HG03097 (cell line): ENCODE data around the gene AGO3.

Source experiments
- ATAC-seq: cut with Tn5 transposase; IDR thresholded peaks from one replicate; pipeline ENCODE4 v1.9.1; 2021; ENCODE audit not compliant: unreplicated experiment, low FRiP score

The AGO3 gene

DNA sequence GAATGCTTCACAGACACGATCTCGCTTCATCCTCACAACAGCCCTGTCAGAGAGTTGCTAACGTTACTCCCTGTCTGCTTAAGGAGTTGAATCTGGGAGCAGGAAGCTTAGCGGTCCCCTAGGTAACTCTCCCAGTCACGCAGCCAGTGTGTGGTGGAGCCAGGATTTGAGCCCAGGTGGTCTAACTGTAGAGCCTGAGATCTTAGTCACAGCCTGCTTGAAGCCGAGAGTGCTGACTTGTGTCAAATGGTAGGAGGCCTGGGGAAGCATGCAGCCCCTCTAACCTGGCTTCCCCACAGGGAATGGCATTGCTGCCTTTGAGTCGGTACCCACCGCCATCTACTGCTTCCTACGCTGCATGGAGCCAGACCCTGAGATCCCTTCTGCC lies 161.9 kb downstream of the AGO3 start:
- no peak for ATAC-seq

DNA sequence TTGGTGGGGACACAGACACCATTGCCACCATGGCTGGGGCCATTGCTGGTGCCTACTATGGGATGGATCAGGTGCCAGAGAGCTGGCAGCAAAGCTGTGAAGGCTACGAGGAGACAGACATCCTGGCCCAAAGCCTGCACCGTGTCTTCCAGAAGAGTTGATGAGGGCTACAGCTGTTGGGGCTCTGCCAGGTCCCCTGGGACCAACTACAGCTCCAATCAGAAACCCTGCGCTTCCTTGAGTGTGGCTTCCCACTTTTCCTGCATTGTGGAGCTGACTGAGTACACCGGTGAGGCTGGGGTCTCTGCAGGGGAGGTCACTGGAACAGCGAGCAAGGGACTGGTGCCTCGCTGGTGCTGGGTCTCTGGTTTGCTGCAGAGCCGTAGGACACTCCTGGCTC lies 162.3 kb downstream of the AGO3 start:
- ATAC-seq, result no peak

DNA sequence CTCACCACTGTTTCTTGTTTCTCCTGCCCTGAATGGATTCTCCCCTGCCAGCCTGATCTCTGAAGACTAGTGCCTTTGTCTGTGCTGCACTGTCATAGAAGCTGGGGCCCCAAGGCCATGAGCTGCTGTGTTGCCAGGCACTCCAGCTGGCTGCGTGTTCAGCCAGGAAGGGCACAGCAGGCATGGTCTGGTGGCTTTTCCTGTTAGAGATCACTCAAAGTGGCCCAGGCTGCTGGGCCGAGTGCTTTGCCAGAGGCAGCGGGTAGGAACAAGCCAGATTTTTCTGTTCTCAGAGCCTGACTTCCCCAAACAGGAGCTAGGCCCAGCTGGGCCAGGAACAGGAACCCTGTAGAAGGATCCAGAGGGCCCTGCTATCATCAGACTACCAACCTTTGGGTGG lies 163.0 kb downstream of the AGO3 start:
- no peak for ATAC-seq

DNA sequence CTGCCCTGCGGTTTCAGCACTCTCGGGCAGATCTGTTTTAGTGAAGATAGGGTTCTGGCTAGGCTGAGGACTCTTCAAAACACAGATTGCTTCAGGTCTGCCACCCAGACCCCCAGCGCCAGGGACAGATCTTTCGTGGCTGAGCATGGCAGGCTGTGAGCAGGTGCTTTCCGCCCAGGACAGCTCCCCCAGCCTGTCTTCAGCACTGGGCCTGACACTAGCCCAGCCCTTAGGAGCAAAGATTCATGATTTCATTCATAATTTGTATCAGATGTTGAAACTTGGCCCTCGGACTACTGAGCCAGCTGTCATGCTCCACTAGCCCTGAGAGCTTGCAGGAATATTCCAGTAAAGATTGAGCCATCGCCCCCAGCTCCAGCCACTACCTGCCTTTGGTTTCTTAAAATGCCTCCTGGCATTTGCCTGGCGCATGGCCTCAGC lies 163.7 kb downstream of the AGO3 start:
- ATAC-seq, result no peak

DNA sequence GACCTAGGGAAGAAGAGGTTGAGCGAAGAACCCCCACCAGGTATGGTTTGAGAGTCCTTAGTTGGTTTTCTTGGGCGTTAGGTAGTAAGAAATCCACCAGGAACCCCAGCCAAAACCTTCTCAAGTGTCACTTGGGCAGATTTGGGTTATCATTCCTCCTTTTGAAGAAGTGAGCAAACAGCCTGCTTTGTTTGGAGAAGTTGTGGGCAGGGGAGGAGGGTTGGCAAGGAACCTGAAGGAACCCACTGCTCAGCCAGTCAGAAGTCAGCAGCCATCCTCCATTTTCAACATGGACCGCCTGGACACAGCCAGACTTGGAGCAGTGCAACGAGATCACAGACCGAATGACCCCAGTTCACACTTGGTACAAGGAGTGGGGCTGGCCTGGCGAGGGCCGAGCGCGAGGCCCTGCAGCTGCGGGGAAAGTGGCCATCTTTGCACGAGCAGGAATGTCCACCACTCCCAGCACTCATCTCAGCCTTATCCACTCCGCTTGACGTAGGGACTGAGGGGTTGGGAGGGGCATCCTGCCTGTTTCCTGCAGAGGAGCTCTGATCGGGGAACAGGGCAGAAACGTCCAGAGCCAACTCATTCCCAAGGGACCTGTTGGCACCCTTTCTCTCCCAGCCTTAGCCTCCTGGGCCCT lies 165.0 kb downstream of the AGO3 start:
- ATAC-seq, result no peak

DNA sequence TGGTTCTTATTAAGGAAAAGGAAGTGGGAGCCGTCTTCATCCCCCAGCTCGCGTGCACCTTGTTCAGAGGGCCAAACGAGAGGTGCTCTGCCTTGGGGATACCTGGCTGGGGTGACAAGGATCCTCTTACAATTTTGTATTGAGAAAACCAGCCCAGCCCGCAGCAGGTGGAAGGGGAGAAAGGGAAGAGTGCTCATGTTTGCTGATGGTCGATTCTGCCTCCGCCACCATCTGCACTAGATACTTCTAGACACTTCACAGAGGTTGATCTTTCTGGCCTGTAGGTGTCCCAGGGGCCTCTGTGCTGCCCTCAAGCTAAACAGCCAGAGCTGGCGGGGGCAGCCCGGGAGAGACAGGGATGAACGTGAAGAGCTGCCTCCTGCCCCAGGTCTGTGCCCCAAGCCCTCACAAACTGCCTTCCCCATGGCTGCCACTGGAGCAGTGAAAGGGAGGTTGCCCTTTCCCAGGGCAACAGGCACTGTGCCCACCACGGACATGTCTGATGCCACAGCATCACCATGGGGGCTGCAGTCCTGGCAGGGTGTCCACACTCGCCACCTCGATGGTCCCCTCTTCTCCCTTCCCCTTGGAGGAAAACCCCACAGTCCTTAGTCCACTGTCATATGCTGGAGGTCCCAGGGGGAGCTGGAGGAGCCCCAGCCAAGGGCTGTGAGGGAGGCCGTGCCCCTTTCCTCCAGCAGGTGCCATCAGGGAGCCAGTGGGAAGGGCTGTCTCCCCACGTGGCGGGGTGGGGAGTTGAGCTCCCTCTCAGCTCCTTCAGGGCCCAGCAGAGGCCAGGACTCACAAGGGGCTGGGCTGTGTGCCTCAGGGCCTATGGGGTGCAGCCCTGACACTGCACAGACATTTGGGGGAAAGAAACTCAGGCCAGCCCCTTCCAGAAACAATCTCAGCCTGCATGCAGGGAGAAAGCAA lies 165.9 kb downstream of the AGO3 start:
- ATAC-seq, result no peak

DNA sequence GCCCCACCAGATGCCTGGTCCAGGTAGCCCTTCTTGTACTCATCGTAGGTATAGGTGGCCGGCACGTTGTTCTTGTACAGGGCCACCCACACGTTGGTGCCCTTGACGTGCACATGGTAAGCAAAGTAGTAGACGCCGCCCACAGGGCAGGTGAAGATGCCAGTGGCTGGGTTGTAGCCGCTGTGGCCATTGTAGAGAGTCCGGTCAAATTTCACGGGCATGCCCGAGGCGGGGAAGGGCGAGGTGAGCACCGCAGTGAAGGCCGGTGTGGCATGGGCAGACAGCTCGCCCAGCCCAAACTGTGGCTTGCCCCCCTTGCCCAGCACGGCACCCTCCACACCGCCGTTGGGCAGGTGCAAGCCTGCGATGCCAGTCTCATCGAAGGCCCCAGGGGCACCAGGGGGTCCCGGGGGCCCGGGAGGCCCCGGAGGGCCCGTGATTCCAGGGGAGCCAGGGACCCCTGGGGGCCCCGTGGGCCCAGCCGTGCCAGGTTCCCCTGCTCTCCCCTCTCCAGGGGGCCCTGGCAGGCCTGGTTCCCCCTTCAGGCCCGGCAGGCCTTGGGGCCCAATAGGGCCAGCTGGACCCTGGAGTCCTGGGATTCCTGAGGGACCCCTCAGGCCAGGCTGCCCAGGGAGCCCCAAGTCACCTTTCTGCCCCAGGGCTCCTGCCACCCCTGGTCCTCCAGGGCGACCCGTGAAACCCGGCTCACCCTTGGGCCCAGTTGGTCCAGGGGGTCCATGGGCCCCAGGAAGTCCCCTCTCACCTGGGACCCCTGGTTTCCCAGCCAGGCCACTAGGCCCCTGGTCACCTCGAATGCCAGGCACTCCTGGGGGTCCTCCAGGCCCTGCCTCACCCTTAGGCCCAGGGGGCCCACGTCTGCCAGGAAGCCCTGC lies 167.0 kb downstream of the AGO3 start:
- ATAC-seq, result no peak

DNA sequence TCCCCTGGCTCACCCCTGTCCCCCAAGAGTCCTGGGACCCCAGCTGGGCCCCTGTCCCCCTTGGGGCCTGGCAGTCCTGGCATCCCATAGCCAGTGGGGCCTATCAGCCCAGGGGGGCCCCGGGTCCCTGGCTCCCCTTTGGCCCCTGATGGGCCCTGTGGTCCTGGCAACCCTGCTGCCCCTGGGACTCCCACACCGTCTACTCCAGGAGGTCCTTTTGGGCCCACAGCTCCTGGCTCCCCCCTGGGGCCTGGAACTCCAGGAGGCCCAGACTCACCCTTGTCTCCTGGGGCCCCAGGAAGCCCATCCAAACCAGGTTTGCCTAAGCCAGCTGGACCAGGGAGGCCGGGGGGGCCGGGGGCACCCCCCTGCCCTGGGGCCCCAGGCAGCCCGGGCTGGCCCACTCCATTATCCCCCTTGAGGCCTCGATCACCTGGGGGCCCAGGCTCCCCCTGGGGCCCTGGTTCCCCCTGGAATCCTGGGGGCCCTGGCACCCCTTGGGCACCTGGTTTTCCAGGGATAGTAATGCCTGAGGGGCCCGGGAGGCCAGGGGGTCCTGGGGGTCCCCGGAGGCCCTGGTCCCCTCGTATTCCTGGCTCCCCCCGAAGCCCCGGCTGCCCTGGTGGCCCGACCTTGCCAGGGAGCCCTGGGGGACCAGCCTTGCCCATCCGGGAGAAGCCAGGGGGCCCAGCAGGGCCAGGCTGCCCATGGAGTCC lies 167.9 kb downstream of the AGO3 start:
- ATAC-seq, result no peak

DNA sequence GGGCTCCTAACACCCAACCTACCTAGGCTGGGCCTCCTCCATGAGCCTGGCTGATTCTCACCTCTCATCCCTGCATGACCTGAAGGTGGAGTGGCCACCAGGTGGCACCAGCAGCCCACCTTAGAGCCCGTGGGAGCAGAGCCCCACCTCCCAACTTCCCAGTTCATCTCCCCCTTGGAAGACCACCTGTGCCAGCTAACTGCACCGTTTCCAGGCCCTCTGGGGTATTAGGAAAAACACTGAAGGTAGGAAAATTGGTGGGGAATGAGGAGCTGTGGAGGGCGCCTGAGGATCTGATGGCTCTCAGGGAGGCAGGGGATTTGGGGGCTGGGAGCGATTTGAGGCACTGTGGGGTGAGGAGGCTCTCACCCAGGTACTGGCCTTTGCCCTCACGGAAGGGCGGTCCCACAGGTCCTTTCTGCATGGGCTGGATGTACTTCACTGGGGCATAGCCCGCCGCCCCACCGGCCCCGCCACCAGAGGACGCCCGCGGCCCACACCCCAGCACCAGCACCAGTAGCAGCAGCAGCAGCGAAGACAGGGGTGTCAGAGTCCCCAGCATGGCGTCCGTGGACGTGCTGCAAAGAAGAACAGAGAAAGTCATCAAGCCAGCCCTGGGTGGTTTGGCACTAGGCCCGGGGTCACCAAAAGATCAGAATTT lies 168.9 kb downstream of the AGO3 start:
- ATAC-seq, result no peak

DNA sequence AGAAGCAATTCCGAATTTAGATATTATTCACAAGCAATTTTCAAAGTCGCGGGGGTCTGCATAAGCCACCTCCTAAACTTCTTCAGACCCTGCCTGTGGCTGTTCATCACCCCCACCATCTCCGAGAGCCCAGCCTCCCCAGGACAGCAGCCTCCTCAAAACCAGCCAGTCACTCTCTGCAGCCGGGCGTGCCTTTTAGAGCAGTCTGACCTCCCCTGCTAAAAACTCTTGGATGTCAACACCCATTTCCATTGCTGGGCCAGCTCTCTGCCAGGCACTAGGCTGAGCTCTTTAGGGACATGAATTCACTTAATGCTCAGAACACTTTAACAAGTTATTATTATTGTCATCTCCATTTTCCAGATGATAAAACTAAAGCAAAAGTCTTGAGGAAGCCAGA lies 169.5 kb downstream of the AGO3 start:
- ATAC-seq, result no peak

DNA sequence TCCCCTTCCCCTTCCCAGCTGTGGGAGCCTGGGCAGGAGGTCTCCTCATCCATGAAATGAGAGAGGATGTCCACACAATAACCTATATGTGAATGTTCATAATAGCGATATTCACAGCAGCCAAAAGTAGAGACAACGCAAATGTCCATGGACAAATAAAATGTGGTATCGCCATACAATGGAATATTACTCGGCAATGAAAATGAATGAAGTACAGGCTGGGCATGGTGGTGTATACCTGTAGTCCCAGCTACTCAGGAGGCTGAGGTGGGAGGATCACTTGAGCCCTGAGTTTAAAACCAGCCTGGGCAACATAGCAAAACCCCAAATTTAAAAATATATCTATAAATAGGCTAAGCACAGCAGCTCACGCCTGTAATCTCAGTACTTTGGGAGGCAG lies 170.6 kb downstream of the AGO3 start:
- no peak for ATAC-seq

DNA sequence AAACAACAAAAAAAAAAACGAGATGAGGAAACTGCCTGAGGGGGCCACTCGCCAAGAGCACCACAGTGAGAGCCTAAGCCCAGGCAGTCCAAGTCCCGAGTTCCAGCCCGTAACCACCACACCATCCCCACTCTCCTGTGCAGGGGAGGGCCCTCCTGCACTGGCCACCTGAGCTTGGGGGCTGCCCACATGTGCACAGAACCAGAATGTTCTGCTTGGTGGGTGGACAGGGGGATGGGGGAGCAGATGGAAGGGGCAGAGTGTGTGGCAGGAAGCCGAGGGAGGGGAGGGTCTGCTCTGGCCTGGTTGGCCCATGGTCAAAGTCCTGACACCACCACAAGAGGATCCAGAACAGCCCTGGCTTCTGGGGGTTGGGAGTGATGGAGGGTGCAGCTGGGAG lies 175.4 kb downstream of the AGO3 start:
- ATAC-seq, result no peak

DNA sequence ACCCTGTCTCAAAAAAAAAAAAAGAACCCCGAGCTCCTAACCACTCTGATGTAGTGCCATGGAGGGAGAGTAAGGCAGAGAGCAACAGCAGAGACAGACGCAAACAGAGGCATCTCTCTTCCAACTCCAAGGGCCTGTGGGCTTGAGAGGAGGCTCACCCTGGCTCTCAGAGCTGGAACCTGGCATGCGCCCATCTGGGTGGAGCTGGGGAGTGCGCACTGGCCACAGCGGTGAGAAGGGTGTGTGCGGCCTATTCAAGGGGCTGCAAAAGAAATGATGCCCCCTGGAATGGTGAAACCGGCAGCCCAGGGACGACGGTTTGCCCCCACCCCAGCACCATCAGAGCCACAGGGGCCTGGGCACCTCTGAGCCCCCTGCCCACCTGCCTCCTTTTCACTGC lies 176.5 kb downstream of the AGO3 start:
- no peak for ATAC-seq

DNA sequence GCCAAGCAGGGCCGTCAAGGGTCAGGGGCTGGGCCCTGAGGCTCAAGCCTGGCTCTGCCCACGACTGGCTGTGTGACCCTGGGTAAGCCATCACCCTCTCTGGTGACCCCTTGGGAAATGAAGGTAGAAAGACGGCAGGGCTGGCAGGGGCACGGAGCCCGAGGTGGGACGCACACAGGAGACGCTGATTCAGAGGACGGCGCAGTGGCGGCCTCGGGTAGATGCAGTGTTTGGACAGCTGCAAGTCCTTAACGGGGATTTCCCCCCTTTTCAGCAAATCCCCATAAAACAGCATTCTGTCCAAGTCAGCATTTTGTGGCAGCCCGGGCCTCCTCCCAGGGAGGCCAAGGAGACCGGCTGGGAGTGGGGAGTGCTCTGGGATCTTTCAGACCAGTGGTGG lies 177.4 kb downstream of the AGO3 start:
- no peak for ATAC-seq

DNA sequence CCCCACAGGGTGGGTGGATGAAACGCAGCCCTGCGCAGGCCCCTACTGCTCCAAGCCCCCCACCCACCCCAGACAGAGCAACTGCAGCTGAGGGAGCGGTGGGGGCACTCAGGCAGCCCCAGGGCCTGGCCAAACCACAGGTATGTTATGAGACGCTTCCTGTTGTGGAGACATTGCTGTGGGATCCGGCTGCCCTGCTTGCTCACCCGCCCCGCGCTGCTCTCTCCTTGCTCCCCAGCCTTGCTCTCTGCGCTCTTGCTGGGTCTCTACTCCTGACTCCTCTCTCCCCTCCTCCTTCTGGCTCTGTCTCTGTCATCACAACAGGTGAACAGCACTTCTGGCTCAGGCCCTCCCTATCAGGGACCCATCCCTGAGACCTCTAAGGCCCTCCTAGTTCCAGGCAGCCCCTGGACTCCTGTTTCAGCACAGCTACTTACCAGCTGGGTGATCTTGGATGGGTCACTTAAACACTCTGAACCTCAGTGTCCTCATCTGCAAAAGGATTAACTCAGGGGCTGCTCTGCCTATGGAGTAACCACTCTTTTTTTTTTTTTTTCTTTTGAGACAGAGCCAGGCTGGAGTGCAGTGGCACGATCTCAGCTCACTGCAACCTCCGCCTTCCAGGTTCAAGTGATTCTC lies 178.3 kb downstream of the AGO3 start:
- no peak for ATAC-seq

DNA sequence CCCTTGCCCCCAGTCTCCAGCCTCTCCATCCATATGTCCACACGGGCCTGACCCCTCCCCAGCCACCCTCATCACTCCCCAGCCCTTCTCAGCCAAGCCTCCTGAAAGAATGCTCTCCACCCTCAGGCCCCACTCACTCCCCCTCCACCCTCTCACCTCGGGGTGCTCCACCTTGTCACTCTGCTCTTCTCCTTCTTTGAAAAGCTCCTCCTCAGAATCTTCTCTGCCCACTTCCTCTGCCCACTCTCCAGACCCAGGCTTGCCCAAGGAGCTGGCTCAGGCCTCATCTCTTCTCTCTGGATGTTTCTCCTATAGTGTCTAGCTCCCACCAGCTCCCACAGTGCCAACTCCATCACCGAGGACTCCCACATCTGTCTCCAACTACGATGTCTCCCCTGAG lies 180.2 kb downstream of the AGO3 start:
- no peak for ATAC-seq

DNA sequence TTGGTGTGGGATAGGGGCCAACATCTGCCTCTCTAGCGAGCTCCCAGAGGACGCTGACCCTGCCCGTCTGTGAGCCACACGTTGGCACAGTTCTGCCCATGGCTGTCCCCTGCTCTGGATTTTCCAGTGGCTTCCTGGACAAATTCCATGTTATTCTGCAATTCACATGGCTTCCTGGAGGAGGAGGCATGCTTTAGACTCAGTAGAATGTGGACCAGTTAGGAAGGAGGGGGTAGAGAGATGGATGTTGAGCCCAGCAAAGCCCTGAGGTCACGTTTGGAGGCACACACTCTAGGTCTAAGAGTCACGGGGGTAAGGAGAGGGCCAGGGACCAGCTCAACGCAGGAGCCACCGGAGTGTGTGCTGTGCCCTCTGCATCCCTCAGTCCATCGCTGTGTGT lies 181.9 kb downstream of the AGO3 start:
- ATAC-seq, result no peak

DNA sequence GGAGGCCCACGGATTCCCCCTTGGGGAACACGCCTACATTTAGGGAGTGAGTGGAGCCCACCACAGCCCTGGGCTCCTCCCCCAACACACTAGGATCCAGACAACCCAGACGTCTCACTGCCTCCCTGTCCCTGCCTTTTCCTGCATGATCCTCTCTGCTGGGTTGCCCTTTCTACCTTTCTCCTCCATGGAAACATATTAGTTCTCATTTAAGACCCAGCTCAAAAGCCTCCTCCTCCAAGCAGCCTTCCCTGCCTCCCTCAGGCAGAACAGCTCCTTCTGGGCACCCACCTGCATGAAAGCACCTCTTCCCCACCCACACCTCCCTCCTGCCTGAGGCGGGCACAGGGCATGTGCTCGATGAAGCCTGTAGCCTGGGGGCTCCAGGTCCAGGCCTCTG lies 183.5 kb downstream of the AGO3 start:
- no peak for ATAC-seq

DNA sequence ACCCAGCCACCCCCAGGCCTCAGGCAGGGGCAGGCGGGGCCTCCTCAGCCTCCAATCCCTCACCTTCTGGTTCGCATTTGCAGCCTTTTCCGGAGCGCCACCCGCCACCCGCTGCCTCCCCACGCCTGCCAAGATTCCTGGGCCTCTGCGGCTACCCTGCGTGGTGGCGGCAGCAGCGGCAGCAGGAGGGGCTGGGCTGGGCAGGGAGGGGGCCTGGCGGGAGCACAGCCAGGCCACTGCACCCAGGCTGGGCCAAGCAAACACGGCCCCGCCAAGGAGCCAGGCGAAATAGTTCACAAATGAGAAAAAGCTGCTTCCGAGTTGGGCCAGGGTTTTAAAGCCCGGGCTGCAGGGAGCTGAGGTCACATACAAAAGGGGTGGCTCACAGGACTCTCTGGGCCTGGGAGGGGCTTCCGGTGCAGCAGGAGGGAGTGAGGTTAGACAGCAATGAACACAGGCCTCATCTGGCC lies 184.3 kb downstream of the AGO3 start:
- ATAC-seq, result no peak
